ENCODE data around the gene SPATA1.
"Not testable (repeated sequence)": the region's sequence is repeated elsewhere in the genome, so short reads cannot be mapped to it uniquely, and the experiment has no call there.

GRCh38 chr1:84507887-84508286 lies 1.7 kb downstream of the SPATA1 start:
- not testable (repeated sequence) for TF ChIP-seq CTCF (conservative IDR thresholded peaks at IDR 0.05; ENCODE audit: low read length); EZH2phosphoT487 (IDR thresholded peaks at IDR 0.05; ENCODE audit: borderline replicate concordance, low read depth, low read length)

All from OCI-LY7 (cell line).